Measurements from ENCODE around the gene CCDC33.

- TF ChIP-seq FOXK1 (CRISPR knock-in tag; IDR thresholded peaks at IDR 0.05) = no peak
- no peak for TF ChIP-seq TCF7 (CRISPR knock-in tag; IDR thresholded peaks at IDR 0.05; ENCODE audit: low read depth)
- no peak for TF ChIP-seq MLX (CRISPR knock-in tag; IDR thresholded peaks at IDR 0.05)
- TF ChIP-seq E2F4 (CRISPR knock-in tag; IDR thresholded peaks at IDR 0.05; ENCODE audit: borderline replicate concordance, low read depth) = no peak
- TF ChIP-seq IRF2 (CRISPR knock-in tag; IDR thresholded peaks at IDR 0.05; ENCODE audit: borderline replicate concordance, low read depth) = no peak
Observed at GRCh38 chr15:74295800-74296199, 59.7 kb downstream of the CCDC33 start.

Measured in WTC11 (cell line).